Esophagus squamous epithelium (tissue), 4 donors: Measurements from ENCODE around the gene OR8S1.
"Not testable (repeated sequence)": the region's sequence is repeated elsewhere in the genome, so short reads cannot be mapped to it uniquely, and the experiment has no call there.

ENCODE experiments used
- POLR2A ChIP-seq, 4 donors: fragments of 450-650 bp; IDR thresholded peaks; one replicate each; pipeline ENCODE4 v1.6.1; 2017; ENCODE audit warnings: antibody characterized with exemption in 4 of 4, mild to moderate bottlenecking in 4 of 4, moderate library complexity in 3 of 4
- TF ChIP-seq, protein P1 (sequence below), 6 experiments: fragments of 450-650 bp in 4 of 6; fragments of 200-600 bp in 2 of 6; sonication (generic) in 2 of 6; IDR thresholded peaks; one replicate each; pipeline ENCODE4 v1.5.1; 2016 to 2019; ENCODE audit warnings: antibody characterized with exemption in 6 of 6, mild to moderate bottlenecking in 4 of 6, moderate library complexity in 4 of 6

DNA sequence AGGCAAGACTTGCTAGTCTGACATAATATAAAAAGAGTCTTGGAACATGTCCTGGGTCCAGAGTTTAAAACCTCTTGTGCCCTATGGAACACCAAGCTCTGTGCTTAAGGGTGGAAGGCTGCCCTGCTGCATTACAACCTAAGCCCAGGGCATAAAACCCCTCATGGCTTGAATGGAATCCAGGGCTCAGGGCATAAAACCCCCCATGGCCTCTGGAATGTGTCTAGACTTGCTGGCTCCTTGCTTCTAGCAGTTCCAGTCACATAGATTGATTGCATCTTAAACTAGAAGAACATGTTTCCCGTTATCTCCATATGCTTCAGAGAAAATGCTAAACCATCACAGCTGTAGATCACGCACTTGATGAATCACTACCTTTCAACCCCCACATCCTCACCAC lies 18.6 kb upstream of the OR8S1 start:
- TF ChIP-seq, protein P1, sequence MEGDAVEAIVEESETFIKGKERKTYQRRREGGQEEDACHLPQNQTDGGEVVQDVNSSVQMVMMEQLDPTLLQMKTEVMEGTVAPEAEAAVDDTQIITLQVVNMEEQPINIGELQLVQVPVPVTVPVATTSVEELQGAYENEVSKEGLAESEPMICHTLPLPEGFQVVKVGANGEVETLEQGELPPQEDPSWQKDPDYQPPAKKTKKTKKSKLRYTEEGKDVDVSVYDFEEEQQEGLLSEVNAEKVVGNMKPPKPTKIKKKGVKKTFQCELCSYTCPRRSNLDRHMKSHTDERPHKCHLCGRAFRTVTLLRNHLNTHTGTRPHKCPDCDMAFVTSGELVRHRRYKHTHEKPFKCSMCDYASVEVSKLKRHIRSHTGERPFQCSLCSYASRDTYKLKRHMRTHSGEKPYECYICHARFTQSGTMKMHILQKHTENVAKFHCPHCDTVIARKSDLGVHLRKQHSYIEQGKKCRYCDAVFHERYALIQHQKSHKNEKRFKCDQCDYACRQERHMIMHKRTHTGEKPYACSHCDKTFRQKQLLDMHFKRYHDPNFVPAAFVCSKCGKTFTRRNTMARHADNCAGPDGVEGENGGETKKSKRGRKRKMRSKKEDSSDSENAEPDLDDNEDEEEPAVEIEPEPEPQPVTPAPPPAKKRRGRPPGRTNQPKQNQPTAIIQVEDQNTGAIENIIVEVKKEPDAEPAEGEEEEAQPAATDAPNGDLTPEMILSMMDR (IDR thresholded peaks at IDR 0.05): not testable (repeated sequence)
- not testable (repeated sequence) for TF ChIP-seq POLR2A (IDR thresholded peaks at IDR 0.05)
